GM12872 (cell line): Measurements from ENCODE around the gene FHIT.
A peak's percentile ranks its signal among the peaks of the same experiment; 100 is the strongest.

ENCODE experiments used
- CTCF ChIP-seq: IDR thresholded peaks from 3 replicates; pipeline ENCODE4 v1.5.1; 2011; ENCODE audit warnings: low read depth, mild to moderate bottlenecking, low read length, moderate library complexity; ENCODE audit not compliant: insufficient read depth

FHIT gene

DNA sequence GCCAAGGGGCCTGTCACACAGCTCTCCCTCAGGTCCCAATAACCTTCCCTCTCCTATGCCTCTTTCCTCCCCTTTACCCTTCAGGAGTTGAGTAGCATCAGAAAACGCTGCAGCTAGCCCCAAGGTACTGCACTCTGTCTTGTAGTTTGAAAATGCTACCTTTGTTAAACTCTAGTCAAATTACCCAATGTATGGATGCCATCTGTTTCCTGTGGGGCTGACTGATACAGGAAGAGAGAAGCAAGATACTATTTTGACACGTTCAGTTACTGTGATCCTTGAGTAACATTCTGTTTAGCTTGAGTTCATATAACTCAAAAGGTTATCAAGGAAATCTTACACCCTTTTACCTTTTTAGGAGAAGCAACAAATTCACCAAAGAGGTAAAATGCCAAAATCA lies 493.1 kb downstream of the FHIT start:
- TF ChIP-seq CTCF, result no peak

DNA sequence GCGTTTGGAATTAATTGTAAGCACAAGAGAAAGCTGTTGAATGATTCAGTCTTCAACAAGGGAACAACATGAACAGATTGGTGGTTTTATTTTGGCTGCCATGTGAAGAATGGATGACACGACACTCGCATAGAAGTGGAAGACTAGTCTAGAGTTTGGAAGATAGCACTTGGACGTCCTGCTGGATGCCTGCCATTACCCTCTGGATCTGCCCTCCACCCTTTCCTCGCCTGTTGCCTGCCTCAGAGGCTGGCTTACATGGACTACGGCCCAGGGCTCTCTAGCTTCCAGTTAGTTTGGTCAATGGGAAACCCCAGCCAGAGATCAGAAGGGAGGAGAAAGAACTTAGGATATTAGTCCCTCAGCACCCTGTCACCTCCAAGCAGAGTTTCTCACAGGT lies 493.5 kb downstream of the FHIT start:
- TF ChIP-seq CTCF, result no peak

DNA sequence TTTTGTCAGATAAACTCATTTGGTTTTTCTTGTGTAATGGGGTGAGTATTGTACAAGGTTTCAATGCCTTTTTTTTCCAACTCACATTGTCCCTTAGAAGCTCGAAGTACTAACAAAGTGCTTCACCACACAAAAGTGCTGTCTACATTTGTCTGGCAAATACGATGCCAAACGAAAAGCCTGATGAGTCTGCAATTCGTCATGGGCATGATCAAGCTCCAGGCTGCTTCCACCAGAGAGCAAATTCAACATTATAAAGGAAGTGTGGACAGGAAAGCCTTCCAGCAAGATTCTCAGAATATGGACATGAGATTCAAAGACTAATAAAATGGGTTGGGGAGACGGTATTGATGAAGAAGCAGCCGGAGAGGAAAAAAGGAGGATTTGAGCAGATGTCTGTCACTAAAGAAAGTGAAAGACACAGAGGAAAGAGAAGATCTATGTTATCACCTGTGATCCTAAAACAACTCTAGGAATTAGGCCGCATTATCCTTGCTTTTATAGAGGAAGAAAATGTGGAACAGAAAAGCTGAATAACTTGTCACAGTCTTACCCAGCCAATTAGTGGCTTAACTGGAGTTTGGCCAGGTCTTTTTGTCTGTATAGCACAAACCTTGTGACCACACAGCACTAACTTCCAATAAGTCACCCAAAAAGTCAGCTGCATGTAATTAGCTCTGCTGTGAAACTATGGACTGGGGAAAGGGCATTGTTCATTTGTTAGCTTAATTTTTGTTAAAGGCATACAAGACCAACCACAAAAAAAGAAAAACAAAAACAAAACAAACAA lies 494.8 kb downstream of the FHIT start:
- no peak for TF ChIP-seq CTCF

GRCh38 chr3:60755094-60755493 lies 496.2 kb downstream of the FHIT start:
- peak; percentile 50 for TF ChIP-seq CTCF

- TF ChIP-seq CTCF, result no peak
Measured at GRCh38 chr3:60754617-60755016, 496.6 kb downstream of the FHIT start.

DNA sequence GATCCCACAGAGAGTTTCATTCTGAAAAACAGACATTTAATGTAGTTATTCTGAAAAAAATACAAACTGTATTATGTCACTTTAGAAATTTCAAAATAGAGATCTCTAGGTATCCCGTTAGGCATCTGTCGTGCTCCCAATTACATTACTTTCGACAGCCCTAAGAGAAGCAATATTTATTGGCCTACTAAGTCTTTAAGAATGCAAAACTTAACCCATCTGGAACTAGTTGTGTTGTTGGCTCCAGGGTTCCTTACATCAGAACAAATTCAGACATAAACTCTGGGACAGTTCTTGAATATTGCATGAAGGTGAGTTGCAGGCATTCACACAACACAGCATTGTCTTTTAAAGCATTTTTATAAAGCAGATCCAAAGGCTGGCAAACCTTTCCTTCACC lies 498.4 kb downstream of the FHIT start:
- no peak for TF ChIP-seq CTCF

- TF ChIP-seq CTCF, result no peak
Measured at GRCh38 chr3:60746695-60747416, 504.4 kb downstream of the FHIT start.
